ENCODE measurements around the gene ZNF316.

Gene ZNF316

GRCh38 chr7:6691103-6691502, 54.0 kb downstream of the ZNF316 start:
- no peak for DNase-seq (ENCODE audit: low spot score)

GRCh38 chr7:6691609-6692106, 54.5 kb downstream of the ZNF316 start:
- DNase-seq (ENCODE audit: low spot score): no peak

- DNase-seq (ENCODE audit: low spot score): no peak
Measured at GRCh38 chr7:6700793-6701192, 63.7 kb downstream of the ZNF316 start.

- DNase-seq (ENCODE audit: low spot score): no peak
Measured at GRCh38 chr7:6701860-6702259, 64.7 kb downstream of the ZNF316 start.
